Stimulated activated CD8-positive, alpha-beta memory T cell treated with anti-CD3 and anti-CD28 coated beads, Interleukin-12 subunit alpha, Interleukin-12 subunit beta, amount 100 ng/mL, for 1 hour (primary cell): ENCODE results near the gene PLEKHA7.
"Not testable (repeated sequence)": the region's sequence is repeated elsewhere in the genome, so short reads cannot be mapped to it uniquely, and the experiment has no call there.

ENCODE experiments used
- DNase-seq: peaks from one replicate; pipeline ENCODE4 v3.0.0-alpha.2; 2020; ENCODE audit warnings: low read depth

The PLEKHA7 gene

GRCh38 chr11:16938061-16938460, 76.2 kb downstream of the PLEKHA7 start:
- DNase-seq = no peak

GRCh38 chr11:16936643-16937042, 77.6 kb downstream of the PLEKHA7 start:
- DNase-seq = no peak

GRCh38 chr11:16935518-16936302, 78.5 kb downstream of the PLEKHA7 start:
- DNase-seq = no peak

- DNase-seq = no peak
These were observed 80.2 kb downstream of the PLEKHA7 start for GRCh38 chr11:16933756-16934603.

DNA sequence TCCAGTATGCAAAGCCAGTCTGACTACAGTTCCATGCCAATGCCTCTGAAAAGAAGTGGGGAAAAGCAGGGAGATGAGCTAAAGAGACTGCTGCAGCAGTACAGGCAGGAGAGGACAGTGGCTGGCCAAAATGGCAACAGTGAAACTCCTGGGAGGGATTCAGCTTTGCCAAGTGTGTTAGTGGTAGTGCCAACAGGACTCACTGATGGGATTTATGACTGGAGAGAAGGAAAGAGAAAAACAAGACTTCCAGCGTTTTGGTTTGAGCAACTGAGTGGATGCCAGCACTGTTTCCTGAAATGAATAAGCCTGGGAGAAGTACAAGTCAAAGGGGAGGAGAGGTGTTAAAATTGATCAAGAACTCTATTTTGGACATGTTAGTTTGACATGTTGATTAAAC, 80.9 kb downstream of the PLEKHA7 start:
- no peak for DNase-seq

GRCh38 chr11:16928044-16928443, 86.2 kb downstream of the PLEKHA7 start:
- DNase-seq = no peak

GRCh38 chr11:16926883-16927626, 87.2 kb downstream of the PLEKHA7 start:
- no peak for DNase-seq

DNA sequence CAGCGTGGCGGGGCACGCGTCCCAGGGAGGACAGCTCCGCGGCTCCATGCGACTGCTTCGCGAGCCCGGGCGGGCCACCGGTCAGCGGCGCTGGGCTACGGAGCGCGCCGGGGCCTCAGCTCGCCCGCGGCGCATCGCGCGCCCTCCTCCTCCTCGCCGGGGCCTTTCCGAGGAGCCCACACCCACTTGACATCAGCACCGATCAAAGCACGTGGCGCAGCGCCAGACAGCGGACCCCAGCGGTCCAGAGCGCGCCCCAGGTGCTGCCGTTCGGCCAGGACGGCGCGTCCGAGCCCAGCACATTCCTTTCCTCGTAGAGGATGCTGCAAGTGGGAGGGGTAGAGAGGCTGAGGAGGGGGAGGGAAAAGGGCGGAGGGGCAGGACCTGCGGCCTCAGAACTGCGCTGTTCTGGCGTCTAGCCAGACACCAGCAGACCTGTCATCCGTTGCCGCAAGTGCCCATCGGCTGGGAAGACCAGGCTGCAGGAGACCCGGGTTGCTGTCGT, 88.6 kb downstream of the PLEKHA7 start:
- DNase-seq = no peak

- no peak for DNase-seq
These were observed 89.2 kb downstream of the PLEKHA7 start for GRCh38 chr11:16924826-16925560.

GRCh38 chr11:16924462-16924825, 89.8 kb downstream of the PLEKHA7 start:
- no peak for DNase-seq

- DNase-seq = no peak
These were observed 90.2 kb downstream of the PLEKHA7 start for GRCh38 chr11:16923987-16924386.

- DNase-seq = no peak
These were observed 92.5 kb downstream of the PLEKHA7 start for GRCh38 chr11:16921668-16922067.

- DNase-seq = no peak
These were observed 93.2 kb downstream of the PLEKHA7 start for GRCh38 chr11:16921019-16921418.

DNA sequence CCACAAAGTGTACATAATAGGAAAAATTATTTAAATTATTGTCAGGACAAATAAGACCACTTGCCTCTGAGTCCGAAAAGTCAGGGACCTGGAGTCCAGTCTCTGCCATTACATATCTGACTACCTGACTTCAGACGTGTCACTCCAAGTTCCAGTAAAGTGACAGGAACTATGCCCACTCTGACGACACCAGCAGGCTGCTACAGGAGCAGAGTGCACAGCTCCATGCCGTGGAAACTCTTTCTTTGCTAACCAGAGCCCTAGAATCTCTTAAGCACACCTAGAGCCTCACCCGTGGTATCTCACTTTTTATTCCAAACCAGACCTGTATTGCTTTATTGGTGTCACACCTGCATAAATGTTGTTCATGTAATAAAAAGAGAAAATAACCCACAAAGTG, 93.7 kb downstream of the PLEKHA7 start:
- no peak for DNase-seq

GRCh38 chr11:16918543-16919182, 95.6 kb downstream of the PLEKHA7 start:
- DNase-seq = not testable (repeated sequence)

DNA sequence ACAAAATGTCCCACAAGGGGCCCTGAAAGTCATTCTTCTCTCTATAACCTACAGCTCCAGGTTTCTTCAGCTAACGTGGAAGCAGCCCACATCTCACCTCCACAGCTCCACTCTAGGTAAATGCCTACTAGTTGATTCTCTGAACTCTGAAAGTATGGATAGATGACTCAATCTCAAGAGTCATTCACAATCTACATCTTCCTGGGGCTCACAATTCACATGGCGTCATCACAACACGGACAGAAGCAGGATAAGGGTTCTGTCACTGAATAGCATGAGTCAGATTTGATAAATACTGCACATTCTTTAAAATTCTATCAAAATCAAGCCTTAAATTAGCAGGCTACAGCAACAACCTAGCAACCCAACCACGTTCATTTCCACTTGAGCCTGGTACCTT, 96.3 kb downstream of the PLEKHA7 start:
- no peak for DNase-seq

GRCh38 chr11:16912692-16913111, 101.5 kb downstream of the PLEKHA7 start:
- DNase-seq = no peak

- no peak for DNase-seq
These were observed 102.6 kb downstream of the PLEKHA7 start for GRCh38 chr11:16911658-16912057.

GRCh38 chr11:16911186-16911585, 103.0 kb downstream of the PLEKHA7 start:
- DNase-seq = no peak

- DNase-seq = no peak
These were observed 104.7 kb downstream of the PLEKHA7 start for GRCh38 chr11:16909359-16910035.

DNA sequence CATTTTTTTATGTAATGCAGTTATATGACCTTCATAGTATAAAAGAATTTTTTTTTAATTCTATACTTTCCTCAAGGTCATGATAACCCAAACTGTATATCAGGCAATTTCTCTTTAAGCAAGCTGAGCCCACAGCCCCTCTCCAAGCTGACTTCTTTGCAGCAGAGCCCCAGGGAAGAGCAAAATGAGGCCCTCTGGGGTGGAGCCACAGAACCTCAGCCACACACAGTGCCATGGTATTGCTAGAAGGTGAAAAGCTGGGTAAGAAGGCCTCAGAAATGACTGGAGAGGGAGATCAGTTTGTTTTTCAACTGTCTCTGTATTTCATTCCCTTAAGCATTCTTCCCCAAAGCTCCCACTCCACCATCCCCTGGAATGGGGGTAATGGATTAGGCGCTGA, 108.8 kb downstream of the PLEKHA7 start:
- no peak for DNase-seq
